Measurements from ENCODE around the gene FRMD4A.

Gene FRMD4A

DNA sequence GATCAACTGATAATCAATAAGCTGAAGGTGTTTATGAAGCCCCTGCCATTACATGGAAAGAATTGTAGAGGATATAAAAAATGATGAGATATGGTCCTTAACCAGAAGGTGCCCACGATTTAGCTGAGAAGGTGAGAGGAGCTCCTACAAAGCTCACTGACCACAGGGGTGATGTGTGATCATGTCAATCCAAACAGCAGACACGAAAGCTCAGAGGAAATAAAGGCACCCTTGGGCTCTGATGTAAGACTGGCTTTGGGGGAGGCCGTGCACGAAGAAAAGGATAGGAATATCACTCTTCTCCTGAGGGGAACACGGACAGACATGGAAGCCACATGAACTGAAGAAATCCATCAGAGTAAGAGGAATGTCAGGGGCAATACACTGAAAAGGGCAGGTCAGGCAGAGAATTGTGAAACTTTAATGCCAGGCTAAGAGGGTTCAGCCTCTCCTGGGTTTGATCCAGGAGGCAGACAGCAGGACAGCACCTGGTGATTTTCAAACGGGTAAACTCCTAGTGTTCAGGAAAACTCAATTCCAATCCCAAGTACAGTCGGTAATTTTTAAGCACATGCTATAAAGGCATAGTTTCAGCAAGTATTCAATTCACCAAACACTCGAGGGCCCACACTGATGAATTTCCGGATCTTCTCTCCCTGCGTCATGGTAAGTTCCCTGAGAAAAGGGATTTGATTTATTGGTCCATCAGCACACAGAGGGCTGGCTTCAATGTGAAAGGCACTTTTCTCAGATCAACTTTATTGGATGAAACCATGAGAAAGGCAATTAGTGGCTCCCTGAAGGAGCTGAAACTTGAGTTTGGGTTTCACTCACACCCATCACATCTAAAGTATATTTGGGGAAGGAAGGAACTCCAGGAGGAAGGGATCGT is 580.2 kb downstream of the FRMD4A start:
- DNase-seq (ENCODE audit: low read depth) = no peak

DNA sequence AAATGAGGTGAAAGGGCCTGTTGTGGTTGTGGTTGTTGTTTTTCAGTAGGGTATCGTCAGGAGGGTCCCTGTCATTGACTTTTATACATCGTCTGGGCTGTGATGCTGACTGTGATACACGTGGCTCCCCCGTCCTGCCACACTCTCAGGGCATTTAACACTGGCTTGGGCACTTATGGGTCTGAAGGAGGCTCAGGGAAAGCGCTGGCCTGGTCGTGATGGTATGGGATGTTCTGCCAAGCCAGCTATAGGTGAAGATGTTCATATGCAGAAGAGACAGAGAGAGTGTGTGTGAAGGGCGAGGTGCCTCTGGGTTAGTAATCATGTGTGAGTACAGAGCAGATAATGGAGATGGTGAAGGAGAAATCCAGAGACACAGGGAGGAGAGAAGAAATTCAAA is 585.5 kb downstream of the FRMD4A start:
- no peak for DNase-seq (ENCODE audit: low read depth)

DNA sequence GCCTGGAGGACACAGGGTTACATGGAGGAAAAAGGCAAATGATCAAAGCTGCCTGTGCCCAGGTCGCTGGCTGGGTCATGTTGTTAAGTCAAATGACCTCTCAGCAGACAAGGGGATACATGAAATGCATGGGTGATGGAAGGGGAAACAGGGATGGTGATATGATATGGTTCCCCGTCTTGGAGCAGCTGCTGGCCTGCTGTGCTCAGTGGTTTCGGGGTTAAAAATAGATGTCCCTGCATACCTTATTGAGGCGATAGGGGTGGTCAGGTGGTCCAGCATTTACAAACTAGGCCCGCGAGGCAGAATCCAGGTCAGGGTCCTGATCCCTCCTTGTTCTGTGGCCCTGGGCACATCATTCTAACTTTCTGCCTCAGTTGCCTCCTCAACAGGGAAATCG is 586.8 kb downstream of the FRMD4A start:
- no peak for DNase-seq (ENCODE audit: low read depth)

DNA sequence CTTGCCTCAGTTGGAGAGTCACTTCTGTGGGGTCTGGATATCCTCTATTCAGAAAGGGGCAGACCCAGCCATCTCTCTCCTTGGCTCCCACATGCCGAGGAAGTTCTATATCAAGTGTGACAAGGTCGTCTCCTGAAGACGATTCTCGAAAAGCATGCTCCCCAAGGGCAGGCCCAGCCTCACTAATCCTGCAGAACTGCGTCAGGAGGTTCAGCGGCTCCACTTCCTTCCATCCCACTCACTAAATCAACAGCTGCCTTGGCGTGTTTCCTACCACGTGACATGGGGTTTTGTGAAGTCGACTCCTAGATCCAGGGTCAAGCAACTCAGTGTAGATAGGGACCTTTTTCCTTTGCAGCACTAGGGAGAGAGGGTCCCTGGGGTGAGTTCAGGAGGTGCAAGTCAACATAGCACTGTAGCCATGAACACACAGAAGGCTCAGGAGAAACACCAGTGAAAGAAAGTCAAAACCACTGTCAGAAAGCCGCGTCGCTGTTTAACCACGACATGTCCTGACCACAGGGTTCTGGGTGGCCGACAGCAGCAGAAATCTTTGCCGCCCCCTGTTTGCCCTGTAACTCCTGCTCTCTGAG is 587.5 kb downstream of the FRMD4A start:
- DNase-seq (ENCODE audit: low read depth) = peak; percentile 20

DNA sequence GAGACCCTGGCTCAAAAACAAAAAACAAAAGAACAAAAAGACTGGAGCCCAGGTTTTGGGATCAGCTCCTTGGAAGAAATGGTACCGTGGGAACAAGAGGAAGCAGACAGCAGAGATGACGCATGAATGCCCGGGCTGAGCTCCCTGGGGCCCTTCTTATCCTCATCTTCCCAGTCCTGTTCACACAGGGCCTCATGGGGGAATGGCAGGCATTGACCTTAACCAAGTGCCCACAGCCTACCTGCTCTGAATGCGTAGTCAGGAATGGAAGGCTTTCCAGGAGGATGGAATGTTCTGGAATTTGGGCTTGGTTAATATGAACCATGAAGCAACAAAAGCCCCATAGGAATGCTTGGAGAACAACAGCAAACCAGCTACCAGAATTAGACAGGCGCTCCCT is 589.3 kb downstream of the FRMD4A start:
- no peak for DNase-seq (ENCODE audit: low read depth)

DNA sequence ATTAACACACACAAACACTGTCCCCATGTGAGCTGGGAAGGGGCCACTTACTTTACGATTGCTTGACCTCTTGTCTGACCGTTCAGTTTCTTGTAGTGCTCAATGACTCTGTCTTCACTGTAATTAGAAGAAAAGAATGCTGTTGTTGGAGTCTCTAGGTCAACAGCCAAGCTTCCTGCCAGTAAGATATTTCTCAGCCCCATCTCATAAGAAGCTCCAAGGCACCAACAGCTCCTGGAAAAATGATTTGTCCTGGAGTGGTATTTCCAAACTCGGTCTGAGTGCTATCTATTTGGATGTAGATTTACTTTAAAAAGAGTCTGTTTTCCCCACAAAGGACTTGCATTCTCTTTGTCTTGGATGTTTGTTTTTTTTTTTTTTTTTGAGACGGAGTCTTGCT is 590.3 kb downstream of the FRMD4A start:
- no peak for DNase-seq (ENCODE audit: low read depth)

DNA sequence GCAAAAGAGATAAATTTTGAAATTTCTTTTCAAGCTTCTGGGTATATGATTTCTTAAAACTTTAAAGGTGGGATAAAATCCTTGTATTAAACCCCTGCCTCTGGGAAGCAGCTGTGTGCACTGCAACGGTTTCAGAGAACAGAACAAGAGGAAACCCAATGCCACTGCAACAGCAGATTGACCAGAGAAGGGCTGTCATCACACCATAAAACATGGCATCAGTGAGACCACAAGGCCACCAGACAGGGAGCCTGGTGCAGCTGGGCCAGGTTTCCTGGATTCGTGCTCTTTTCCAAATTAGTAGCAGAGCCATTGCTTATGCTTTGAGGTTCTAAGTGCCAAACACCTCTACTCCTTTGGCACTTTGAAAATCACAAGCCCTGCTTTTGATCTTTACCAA is 591.5 kb downstream of the FRMD4A start:
- no peak for DNase-seq (ENCODE audit: low read depth)

DNA sequence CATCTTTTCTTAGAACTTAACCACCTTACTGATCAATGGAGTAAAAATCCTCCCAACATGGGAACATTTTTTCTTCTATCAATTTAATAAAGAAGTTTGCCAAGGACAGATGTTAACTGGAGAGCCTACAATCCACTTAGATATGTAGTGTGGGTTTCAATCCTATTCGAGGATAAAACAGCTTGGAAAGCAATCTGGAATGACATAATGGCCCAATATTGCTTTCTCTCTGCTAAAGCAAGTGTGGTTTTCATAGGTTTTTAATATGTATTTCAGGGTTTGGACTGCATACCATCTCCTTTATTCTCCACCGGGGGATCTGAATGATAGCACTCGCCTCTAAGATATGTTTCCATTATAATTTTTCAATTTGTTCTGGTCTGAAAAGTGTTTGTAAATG is 594.2 kb downstream of the FRMD4A start:
- no peak for DNase-seq (ENCODE audit: low read depth)

DNA sequence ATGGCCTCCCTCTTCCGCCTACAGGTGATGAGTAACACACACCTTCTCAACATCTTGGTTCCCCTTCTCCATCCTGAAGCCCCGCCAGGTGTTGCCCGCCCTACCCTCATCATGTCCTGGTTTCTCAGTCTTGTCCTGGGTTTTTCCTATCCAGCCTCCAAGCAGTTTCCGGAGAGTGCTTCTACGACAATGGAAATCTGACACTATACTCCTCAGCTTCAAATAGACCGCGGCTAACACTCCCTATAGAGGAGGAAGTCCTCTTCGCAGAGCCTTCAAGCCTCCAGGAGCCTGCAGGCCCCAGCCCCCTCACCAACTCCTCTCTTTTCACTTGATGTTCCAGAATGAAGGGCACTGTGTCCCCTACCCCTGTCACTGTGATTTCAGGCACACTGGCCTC is 596.6 kb downstream of the FRMD4A start:
- no peak for DNase-seq (ENCODE audit: low read depth)

DNA sequence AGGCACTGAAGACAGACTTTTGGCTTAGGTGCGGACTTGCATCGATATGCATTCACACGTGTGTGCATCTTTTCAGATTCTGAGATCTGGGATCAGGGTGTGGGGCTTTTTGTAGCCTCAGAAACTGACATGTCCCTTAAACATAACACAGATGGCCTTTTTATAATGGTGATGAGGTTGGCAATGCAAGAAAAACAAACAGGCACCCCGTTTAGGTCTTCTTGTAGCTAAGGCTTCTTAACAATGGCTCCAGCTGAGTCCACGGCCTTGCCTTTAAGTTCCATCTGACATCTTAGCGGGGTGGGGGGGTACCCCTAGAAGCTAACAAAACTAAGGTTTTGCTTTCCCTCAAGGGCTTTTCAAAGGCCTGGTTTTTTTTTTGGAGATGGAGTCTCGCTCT is 597.7 kb downstream of the FRMD4A start:
- DNase-seq (ENCODE audit: low read depth) = no peak

DNA sequence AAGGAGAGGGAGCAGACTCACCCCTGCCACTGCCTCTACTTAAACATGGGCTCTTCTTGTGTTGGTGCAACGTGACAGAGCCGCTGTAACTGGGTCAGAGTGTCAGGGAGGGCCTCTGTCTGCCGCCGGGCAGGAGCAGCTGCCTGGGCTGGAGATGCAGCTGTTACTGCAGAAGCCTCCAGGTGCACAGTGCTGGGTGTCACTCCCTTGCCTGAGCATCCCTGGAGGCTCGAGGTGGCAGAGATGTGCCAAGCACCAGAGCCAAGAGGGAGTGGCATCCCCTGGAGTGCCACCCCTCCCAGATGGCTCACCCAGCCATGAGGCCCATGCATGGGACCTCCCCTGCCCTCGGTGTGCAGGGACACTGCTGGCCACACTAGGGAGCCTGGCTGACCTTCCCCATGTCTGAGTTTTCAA is 598.3 kb downstream of the FRMD4A start:
- DNase-seq (ENCODE audit: low read depth) = no peak

DNA sequence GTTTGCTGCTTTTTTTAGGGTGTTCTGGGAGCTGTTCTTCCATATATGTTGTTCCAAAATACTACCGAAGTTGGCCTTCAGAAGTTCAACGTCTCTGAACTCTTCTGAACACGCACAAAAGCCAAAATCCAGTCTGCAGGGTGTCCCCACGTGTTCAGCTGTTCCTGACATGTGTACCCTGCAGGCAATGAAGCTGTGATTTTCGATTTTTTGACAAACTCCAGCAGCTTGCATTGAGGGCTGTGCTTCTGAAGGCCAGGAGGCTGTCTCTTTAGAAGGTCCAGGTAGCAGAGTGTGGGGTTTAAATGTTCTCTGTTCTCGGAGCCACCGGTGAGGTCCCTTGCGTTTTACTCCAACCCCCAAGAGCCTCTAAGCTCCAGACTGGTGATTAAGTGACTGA is 598.9 kb downstream of the FRMD4A start:
- no peak for DNase-seq (ENCODE audit: low read depth)

DNA sequence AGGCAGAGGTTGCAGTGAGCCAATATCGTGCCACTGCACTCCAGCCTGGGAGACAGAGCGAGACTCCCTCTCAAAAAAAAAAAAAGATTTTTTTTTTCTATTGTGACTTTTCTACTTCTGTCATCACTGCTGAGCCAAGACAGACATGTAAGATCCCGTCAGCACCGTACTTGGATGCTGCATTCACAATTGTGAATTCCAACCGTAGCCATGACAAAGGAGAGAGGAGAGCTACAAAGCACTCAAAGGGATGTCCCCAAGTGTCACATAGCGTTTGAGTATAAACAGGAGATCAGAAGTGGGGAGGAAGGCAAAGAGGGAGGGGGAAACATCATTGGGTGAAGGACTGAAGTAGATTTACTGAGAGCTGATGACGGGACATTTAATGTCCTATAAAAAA is 599.8 kb downstream of the FRMD4A start:
- no peak for DNase-seq (ENCODE audit: low read depth)

DNA sequence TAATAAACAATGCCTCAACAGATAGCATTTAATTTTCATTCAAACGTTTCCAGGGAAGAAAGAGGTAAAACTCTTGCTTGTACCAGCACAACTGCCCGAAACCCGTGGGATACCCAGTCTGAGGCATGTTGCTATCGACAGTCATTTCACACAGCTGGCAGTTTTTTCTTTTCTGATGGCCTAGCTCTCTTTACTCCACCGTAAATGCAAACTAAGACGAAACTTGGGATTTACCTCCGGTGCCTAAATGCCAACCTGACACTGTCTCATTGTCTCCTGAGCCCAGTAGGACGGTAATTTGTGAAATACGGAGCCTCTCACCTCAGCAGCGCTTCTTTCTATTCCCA is 600.4 kb downstream of the FRMD4A start:
- no peak for DNase-seq (ENCODE audit: low read depth)

DNA sequence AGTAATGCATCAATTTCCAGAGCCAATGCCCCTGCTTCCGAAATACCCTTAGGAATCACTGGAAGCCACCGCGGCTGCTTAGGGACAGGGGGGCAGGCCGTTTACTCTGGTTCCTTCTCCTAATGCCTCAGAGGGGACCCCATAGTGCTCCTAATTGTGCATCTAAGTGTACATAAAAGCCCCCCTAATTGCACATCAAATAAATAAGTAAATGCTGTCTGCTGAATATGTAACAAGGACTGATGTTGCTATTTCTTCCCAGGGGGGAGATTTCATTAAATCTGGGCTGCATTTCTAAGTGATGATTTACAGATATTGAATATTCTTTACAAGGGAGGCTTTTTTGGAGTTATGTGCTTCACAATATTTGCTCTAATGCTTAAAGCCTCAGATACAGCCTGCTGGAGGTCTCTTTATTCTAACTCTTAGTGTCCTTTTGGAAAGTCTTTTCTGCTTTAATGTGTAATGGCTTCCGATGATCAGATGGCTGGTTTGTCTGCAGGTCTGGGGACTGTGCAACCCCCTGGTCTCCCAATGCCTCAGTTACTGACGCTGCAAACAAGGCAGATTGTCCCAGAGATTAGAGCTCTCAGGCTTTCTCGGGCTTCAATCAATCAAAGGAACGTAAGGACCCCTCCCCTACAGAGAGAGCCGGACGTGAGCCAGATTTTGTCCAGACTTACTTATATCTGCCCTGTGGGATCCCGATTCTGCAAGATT is 601.0 kb downstream of the FRMD4A start:
- no peak for DNase-seq (ENCODE audit: low read depth)

DNA sequence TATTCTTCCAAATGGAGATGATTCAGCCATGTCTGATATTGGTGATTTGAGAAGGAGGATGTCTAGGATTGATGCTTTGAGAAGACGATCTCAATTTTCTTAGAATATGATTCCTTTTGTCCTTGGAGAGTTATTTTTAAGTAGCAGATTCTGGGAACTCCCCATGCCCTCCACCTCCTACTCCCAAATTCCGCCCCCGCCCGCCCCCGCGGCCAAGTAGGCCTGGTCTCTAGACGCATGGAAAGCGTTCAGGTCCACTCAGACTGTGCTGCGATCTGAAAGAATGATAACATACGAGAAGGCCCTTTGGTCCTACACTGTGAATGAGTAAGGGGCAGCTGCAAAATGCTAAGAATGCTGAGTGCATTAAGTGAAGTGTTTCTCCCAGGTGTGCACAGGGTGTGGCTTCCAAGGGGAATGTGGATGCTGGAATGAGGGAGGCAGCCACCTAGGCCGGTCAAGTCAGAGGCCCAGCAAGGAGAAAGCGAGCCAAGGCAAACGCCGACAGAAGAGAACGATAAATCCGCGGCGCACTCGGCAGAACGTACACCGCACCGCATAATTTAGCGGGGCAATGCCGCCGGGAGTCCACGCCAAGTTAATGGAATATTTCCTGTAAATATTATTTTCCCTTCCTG is 601.7 kb downstream of the FRMD4A start:
- DNase-seq (ENCODE audit: low read depth) = no peak

DNA sequence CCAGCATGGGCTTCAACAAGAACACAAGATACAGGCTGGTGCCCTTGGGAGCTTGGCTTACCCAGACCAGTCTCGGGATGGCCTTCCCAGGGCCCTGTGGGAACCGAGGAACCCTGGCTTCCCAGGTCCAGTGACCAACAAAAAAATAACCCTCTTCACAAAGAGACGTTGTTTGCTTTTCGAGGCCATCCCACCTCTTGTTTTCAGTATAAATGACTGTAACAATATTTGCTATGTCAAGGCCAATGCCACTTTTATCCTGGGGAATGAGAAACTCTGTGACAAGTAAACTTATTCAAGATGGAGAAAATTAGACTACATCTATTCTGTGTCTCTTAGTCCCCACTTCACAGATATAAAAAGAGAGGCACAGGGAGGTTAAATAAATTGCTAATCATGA is 605.1 kb downstream of the FRMD4A start:
- no peak for DNase-seq (ENCODE audit: low read depth)

DNA sequence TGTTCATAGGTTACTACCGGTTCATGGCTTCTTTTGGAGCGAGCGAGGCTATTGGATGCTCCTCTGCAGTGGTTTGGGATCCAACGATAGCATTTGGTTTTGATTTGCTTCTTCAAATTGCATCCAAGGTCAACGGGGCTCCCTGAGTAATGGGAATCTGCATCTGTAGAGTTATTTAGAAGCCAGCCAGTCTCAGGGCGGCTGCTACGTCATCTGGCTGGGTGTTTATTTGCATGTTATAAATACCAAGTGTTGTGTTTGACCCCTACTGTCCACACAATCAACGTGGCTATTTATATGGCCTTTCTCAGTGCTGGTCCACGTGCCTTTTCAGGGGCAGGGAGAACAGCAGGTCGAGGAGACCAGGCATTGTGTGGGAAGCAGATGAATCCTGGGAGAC is 606.2 kb downstream of the FRMD4A start:
- DNase-seq (ENCODE audit: low read depth) = peak; percentile 87

DNA sequence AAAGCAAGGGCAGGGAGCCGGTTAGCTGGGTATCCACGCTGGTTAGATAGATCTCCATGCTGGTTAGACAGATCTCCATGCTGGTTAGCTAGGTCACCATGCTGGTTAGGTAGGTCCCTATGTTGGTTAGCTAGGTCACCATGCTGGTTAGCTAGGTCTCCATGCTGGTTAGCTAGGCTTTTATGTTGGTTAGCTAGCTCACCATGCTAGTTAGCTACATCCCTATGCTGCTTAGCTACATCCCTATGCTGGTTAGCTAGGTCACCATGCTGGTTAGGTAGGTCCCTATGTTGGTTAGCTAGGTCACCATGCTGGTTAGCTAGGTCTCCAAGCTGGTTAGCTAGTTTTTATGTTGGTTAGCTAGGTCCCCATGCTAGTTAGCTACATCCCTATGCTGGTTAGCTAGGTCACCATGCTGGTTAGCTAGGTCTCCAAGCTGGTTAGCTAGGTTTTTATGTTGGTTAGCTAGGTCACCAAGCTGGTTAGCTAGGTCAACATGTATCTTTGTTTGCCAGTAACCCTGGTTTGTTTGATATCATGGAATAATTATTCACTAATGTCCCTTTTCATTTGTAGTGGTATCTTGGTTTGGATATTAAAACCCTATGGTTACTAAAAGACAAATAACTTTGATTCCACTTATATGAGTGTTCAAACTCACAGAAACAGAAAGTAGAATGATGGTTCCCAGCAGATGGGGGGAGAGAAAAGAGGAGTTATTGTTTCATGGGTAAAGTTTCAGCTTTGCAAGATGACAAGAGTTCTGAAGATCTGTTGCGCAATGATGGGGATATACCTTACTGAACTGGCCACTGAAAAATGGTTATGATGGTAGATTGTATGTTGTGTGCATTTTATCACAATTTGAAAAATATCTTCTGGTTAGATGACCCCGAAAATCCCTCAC is 607.7 kb downstream of the FRMD4A start:
- peak; percentile 55 for DNase-seq (ENCODE audit: low read depth)

DNA sequence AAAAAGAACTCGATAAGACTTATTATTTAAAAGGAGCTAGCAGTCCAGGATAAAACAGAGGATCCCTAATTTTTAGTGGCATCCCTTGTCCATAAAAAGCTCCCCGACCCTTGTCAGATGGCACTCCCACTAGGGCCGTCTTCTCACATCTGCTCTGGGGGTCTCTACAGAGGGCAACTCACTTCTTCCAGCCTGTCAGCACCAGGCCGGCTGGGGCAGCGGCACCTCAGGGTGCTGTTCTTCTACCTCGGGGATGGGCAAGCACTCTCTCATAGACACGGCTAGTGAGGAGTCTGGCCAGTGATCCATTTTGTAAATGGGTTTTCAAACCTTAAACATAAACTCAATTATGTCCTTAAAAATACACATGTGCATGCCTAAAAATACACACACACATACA is 609.2 kb downstream of the FRMD4A start:
- no peak for DNase-seq (ENCODE audit: low read depth)

DNA sequence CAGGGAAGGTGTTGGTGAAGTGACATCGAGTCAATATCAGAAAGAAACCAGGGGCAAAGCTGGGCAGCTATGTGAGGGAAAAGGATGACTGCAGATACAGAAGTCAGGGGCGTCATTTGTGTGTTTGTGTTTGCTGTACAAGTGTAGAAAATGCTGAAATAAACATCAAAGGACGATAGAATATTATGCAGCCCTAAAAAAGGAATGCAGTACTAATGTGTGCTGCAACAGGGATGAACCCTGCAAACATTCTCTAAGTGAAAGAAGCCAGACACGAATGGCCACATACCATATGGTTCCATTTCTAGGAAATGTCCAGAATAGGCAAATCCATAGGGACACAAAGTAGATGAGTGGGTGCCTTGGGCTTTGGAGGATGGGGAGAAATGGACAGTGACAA is 610.0 kb downstream of the FRMD4A start:
- DNase-seq (ENCODE audit: low read depth) = no peak

DNA sequence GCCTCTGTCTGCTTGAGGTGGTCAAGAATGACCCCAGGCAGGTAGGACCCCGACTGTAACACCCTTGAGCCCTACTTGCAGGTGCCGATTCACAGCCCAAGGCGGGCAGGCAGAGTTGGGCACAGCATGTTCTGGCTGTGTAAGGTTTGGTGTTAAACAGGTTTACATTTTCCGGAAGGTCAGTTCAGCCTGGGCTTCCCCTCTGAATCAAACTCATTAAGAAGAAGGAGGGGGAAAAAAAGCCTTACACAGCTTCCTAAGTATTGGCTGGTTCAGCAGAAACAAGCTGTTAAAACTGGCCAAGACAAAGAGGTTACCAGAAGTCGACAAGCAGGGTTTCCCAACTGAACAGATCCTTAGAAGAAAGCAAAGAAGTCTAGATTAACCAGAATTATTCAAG is 611.3 kb downstream of the FRMD4A start:
- no peak for DNase-seq (ENCODE audit: low read depth)
